GM18867 (cell line): ENCODE results near the gene CDS1.
"Not testable (repeated sequence)": the region's sequence is repeated elsewhere in the genome, so short reads cannot be mapped to it uniquely, and the experiment has no call there.

Experiments used
- ATAC-seq: cut with Tn5 transposase; IDR thresholded peaks from one replicate; pipeline ENCODE4 v1.9.1; 2021; ENCODE audit warnings: mild to moderate bottlenecking, moderate library complexity; ENCODE audit not compliant: unreplicated experiment

The CDS1 gene

GRCh38 chr4:84606645-84607044 is 23.7 kb downstream of the CDS1 start:
- ATAC-seq = no peak

DNA sequence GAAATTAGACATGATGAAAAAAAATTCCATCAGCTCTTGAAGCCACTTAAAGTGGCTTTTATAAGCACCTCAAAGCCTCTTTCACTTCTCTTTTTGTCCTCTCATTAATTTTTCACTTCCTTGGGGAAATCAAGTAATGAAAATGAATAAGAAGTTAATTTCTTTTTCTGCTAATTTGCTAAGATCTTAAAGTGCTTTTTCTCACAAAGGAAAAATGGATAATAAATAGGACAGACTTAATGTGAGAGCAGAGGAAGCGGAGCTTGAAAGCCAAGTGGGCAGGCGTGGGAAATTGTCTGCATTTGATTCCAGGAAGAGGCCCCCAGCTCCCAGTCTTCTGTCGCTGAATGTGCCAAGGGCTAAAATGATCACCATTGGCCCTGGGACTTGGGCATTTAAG is 28.6 kb downstream of the CDS1 start:
- ATAC-seq = no peak

- ATAC-seq = no peak
Measured at GRCh38 chr4:84614891-84615290, 32.0 kb downstream of the CDS1 start.

- ATAC-seq = no peak
Measured at GRCh38 chr4:84615355-84615754, 32.4 kb downstream of the CDS1 start.

GRCh38 chr4:84622959-84623358 is 40.0 kb downstream of the CDS1 start:
- ATAC-seq = no peak

GRCh38 chr4:84623661-84624060 is 40.7 kb downstream of the CDS1 start:
- no peak for ATAC-seq

GRCh38 chr4:84626673-84627072 is 43.7 kb downstream of the CDS1 start:
- no peak for ATAC-seq

DNA sequence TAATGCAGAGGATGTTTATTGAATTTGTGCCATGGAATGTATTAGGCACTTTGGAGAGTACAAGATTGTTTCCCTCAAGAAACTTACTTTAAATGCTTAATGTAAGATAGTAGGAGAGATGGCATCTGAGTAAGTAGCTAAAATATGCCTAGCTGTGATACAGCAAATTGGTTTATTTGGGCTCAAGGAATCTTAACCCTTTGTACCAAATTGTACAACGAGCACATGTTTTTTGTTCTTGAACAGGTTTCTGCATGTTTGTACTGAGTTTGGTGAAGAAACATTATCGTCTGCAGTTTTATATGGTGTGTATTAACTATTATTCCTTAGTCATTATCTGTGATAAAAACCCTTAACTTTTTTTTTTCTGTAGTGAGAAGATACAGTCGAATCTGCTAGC is 48.6 kb downstream of the CDS1 start:
- no peak for ATAC-seq

DNA sequence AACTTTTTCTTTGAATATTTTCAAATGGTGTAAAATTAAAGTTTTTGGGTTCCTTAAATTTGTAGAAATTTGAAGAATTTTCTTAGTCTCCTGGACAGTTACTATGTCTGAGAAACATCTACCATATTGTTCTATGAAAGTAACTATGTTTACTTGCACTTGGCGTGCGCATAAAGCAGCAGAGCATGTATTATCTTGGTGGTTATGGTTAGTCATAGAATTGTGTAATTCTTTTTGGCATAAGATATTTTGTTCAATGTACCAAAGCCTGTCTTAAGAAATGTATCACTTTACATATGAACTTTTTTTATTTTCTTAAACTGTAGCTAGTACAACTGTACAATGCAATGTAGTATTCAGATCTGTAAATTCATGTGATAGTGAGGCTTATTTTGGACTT is 49.2 kb downstream of the CDS1 start:
- no peak for ATAC-seq

DNA sequence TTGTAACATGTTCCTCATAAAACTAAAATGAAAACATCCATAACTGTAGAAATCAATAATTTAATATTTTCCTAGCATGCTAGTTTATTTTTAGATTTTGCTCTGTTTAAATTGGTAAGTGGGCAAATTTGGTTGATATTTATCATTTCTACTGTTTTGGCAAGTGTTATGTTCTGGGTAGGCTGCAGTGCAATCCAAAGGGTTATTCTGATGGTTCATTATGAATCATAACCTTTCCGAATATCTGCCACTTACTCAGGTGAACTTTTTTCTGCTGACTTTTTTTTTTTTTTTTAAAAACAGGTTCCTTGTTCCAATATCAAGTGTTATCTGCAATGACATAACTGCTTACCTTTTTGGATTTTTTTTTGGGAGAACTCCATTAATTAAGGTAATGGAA is 52.0 kb downstream of the CDS1 start:
- ATAC-seq = no peak

GRCh38 chr4:84638092-84638491 is 55.2 kb downstream of the CDS1 start:
- ATAC-seq = no peak

- ATAC-seq = no peak
Measured at GRCh38 chr4:84639145-84639544, 56.2 kb downstream of the CDS1 start.

- no peak for ATAC-seq
Measured at GRCh38 chr4:84644087-84644486, 61.2 kb downstream of the CDS1 start.

DNA sequence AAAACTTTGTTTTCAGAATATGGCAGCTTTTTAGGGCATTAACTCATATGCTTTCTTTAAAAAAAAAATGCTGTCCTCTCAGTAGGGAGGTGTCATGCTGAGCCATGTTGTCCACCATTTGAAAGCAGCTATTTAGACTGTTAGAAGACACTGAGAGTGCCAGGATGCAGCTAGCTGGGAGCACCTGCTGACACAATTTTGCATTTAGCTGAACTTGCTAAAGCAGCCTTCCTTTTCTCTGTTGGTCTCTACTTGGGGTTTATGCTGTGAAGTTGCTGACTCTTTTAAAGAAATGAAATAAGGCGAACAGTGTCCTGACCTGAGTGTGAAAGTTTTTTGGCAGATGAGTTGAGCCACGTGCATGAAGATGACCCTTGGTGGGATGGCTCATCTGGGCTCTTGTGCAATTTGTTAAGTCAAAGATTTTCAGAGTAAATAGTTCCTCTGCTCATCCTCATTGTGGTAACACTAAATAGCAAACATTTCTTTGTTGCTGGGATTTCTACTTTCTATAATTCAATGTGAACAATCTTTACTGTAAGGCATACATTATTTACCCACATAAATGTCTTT is 64.5 kb downstream of the CDS1 start:
- ATAC-seq = no peak

DNA sequence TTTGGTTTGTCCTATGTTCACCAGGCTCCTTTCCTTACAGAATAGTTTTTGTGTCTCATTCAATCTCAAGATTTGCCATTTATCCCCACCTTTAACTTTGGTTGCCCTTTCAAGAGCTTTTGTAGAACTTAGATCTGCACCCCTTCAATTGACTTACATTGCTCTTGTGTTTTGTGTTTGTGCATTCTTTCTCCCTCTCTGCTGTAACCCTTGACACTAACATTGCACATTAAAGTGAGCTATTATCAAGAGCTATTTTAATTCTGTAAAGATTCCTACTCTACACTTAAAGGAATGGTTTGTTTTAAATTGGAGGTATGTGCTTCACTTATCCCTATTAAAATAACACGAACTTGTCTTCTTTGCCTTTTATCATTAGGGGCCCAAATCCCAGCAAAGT is 65.3 kb downstream of the CDS1 start:
- no peak for ATAC-seq

- no peak for ATAC-seq
Measured at GRCh38 chr4:84648863-84649647, 66.1 kb downstream of the CDS1 start.

GRCh38 chr4:84651499-84651898 is 68.6 kb downstream of the CDS1 start:
- no peak for ATAC-seq

DNA sequence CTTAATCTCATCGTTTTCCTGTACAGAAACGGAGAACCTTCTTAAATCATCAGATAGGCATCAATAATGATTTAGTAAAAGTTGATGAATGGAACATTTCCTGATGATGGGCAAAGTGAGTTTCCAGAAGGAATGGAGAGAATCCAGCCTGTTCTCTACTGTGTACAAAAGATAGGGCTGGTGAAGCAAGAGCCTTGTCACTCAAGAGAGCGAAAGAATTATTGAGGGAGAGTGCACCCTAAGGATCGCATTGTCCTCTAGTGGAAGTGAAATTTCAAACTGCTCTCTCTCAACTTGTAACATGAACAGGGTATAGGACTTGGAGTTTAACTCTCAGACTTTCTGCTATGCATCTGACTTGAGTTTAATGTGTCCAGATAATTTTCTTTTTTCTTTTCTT is 69.6 kb downstream of the CDS1 start:
- no peak for ATAC-seq

GRCh38 chr4:84660606-84661005 is 77.7 kb downstream of the CDS1 start:
- no peak for ATAC-seq

DNA sequence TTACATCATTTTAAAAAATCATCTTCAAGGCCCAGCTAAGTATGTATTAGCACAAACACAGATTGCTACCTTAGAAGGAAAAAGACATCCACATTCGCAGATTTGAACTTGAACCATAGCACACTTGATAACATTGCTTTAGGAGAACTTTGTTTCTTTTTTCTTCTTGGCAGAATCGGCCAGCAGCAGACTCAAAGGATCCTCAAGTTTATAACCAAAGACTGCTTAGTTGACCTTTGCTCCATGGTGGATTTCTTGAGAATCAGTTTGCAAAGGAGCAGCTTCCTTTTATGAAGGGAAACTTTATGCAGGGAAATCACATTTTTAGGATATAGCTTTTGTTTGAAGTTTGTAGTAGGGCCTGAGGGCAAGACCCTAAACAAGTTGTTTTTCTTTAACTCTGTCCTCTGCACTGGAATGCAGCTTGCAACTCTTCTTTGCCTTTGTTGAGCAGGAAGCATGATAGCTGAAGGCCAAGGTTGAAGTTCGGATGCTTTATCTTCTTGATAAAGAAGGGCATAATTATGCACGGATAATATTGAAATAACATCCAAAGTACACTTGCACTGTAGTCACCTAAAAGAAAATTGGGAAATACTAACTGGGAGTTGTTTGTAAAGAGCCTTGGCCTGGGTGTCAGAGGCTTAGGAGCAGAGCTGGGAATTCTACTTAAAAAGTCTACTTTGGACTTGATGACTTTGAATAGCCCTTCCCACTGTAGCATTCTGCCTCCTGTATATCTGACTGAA is 78.4 kb downstream of the CDS1 start:
- no peak for ATAC-seq

DNA sequence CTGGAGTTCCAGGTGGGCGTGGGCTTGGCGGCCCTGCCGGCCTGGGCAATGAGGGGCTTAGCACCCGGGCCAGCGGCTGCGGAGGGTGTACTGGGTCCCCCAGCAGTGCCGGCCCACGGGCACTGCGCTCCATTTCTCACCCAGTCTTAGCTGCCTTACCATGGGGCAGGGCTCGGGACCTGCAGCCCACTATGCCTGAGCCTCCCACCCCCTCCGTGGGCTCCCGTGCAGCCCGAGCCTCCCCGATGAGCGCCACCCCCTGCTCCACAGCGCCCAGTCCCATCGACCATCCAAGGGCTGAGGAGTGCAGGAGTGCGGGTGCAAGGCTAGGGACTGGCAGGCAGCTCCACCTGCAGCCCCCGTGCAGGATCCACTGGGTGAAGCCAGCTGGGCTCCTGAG is 81.8 kb downstream of the CDS1 start:
- not testable (repeated sequence) for ATAC-seq

- ATAC-seq = no peak
Measured at GRCh38 chr4:84666439-84666838, 83.5 kb downstream of the CDS1 start.
